SK-N-SH treated with all-trans-retinoic acid at 6 μM for 48 hours (cell line): ENCODE measurements around the gene SOHLH1.

Experiments used
- ATAC-seq: fragments of 200-7000 bp; cut with Tn5 transposase; 3 replicates; pipeline ENCODE4 v1.9.1; 2020; ENCODE audit warnings: mild to moderate bottlenecking, moderate library complexity
- ARNTL ChIP-seq: fragments of 450-650 bp; formaldehyde crosslinking; IDR thresholded peaks from 2 replicates; pipeline ENCODE4 v1.5.0; 2020; ENCODE audit warnings: low read depth, mild to moderate bottlenecking, moderate library complexity, borderline replicate concordance
- BACH2 ChIP-seq: fragments of 250-450 bp; sonication (Bioruptor Pico); IDR thresholded peaks from 2 replicates; pipeline ENCODE4 v1.9.0; 2021; ENCODE audit warnings: mild to moderate bottlenecking, borderline replicate concordance
- CSDC2 ChIP-seq: fragments of 250-450 bp; sonication (Bioruptor Pico); IDR thresholded peaks from 2 replicates; pipeline ENCODE4 v1.5.0; 2020; ENCODE audit warnings: mild to moderate bottlenecking, moderate library complexity
- CSRNP3 ChIP-seq: fragments of 250-450 bp; sonication (Bioruptor Pico); IDR thresholded peaks from 2 replicates; pipeline ENCODE4 v1.5.1; 2021; ENCODE audit warnings: mild to moderate bottlenecking, moderate library complexity
- ESRRG ChIP-seq: fragments of 250-450 bp; sonication (Bioruptor Pico); IDR thresholded peaks from 2 replicates; pipeline ENCODE4 v1.6.1; 2021; ENCODE audit warnings: mild to moderate bottlenecking
- GLIS3 ChIP-seq: fragments of 250-450 bp; sonication (Bioruptor Pico); IDR thresholded peaks from 2 replicates; pipeline ENCODE4 v1.5.0; 2020; ENCODE audit warnings: mild to moderate bottlenecking, moderate library complexity
- ISL1 ChIP-seq: fragments of 250-450 bp; sonication (Bioruptor Pico); IDR thresholded peaks from 2 replicates; pipeline ENCODE4 v2.1.2; 2022; ENCODE audit warnings: mild to moderate bottlenecking, moderate library complexity
- OSR1 ChIP-seq: fragments of 250-450 bp; sonication (Bioruptor Pico); IDR thresholded peaks from 2 replicates; pipeline ENCODE4 v1.8.0; 2022; ENCODE audit warnings: moderate library complexity, mild to moderate bottlenecking, inconsistent platforms
- POU6F1 ChIP-seq: fragments of 250-450 bp; sonication (Bioruptor Pico); IDR thresholded peaks from 2 replicates; pipeline ENCODE4 v1.8.0; 2021; ENCODE audit warnings: low read depth, mild to moderate bottlenecking, moderate library complexity, borderline replicate concordance
- PPARA ChIP-seq: fragments of 250-450 bp; sonication (Bioruptor Pico); IDR thresholded peaks from 2 replicates; pipeline ENCODE4 v1.5.0; 2020; ENCODE audit warnings: mild to moderate bottlenecking, borderline replicate concordance
- RARB ChIP-seq: fragments of 250-450 bp; sonication (Bioruptor Pico); IDR thresholded peaks from 2 replicates; pipeline ENCODE4 v1.8.0; 2021; ENCODE audit warnings: mild to moderate bottlenecking, moderate library complexity
- SNAI2 ChIP-seq: fragments of 250-450 bp; sonication (Bioruptor Pico); IDR thresholded peaks from 2 replicates; pipeline ENCODE4 v1.5.0; 2020; ENCODE audit warnings: mild to moderate bottlenecking, moderate library complexity
- TCF4 ChIP-seq: fragments of 250-450 bp; sonication (Bioruptor Pico); IDR thresholded peaks from 2 replicates; pipeline ENCODE4 v1.8.0; 2021; ENCODE audit warnings: mild to moderate bottlenecking, moderate library complexity, borderline replicate concordance
- TOX ChIP-seq: fragments of 250-450 bp; sonication (Bioruptor Pico); IDR thresholded peaks from 2 replicates; pipeline ENCODE4 v1.8.0; 2021; ENCODE audit warnings: mild to moderate bottlenecking, moderate library complexity, borderline replicate concordance
- ZC3H10 ChIP-seq: fragments of 250-450 bp; sonication (Bioruptor Pico); IDR thresholded peaks from 2 replicates; pipeline ENCODE4 v1.5.1; 2021; ENCODE audit warnings: mild to moderate bottlenecking, moderate library complexity
- ZFP3 ChIP-seq: fragments of 250-450 bp; sonication (Bioruptor Pico); IDR thresholded peaks from 2 replicates; pipeline ENCODE4 v1.5.0; 2020; ENCODE audit warnings: mild to moderate bottlenecking, moderate library complexity
- ZFP30 ChIP-seq: fragments of 450-650 bp; formaldehyde crosslinking; IDR thresholded peaks from 2 replicates; pipeline ENCODE4 v1.5.0; 2022; ENCODE audit warnings: mild to moderate bottlenecking, moderate library complexity
- ZNF565 ChIP-seq: fragments of 450-650 bp; formaldehyde crosslinking; conservative IDR thresholded peaks from 2 replicates; pipeline ENCODE4 v1.5.0; 2020; ENCODE audit warnings: low read depth, mild to moderate bottlenecking, moderate library complexity
- ZNF70 ChIP-seq: fragments of 450-650 bp; formaldehyde crosslinking; IDR thresholded peaks from 2 replicates; pipeline ENCODE4 v1.5.0; 2020; ENCODE audit warnings: mild to moderate bottlenecking, moderate library complexity
- ZNF8 ChIP-seq: fragments of 450-650 bp; formaldehyde crosslinking; IDR thresholded peaks from 2 replicates; pipeline ENCODE4 v1.5.0; 2020; ENCODE audit warnings: mild to moderate bottlenecking, moderate library complexity
- TF ChIP-seq, protein P1 (sequence below): fragments of 250-450 bp; sonication (Bioruptor Pico); IDR thresholded peaks from 2 replicates; pipeline ENCODE4 v1.5.1; 2020; ENCODE audit warnings: low read depth, mild to moderate bottlenecking, moderate library complexity
- TF ChIP-seq, protein P2 (sequence below): fragments of 250-450 bp; sonication (Bioruptor Pico); IDR thresholded peaks from 2 replicates; pipeline ENCODE4 v1.8.0; 2020; ENCODE audit warnings: mild to moderate bottlenecking, moderate library complexity, borderline replicate concordance

Gene SOHLH1

DNA sequence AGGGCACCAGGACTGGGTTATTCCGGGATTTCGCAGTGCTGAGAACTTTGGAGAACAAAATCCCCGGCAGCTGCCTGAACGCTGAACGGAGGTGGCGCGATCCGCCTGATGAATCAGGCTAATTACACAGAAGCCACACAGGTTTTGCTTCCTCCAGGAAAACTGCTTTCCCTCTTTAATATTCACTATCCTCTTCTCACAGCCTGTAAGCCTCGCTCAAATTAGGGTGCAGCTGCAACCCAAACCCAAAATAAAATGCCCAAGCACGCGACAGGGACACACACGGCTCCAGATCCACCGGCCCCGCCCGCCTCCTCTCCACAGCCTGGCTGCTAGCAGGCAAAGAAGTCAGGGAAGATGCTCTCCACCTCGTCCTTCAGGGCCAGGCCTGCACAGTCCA, 6.0 kb downstream of the SOHLH1 start (continued):
- TF ChIP-seq ZNF8 (CRISPR knock-in tag) = no peak
- TF ChIP-seq RARB (CRISPR knock-in tag) = no peak
- TF ChIP-seq OSR1 (CRISPR knock-in tag) = no peak
- no peak for TF ChIP-seq ZFP30
- TF ChIP-seq ZNF565 (CRISPR knock-in tag) = no peak
- TF ChIP-seq TCF4 (CRISPR knock-in tag) = no peak
- TF ChIP-seq, all 23 proteins: peak for 0

DNA sequence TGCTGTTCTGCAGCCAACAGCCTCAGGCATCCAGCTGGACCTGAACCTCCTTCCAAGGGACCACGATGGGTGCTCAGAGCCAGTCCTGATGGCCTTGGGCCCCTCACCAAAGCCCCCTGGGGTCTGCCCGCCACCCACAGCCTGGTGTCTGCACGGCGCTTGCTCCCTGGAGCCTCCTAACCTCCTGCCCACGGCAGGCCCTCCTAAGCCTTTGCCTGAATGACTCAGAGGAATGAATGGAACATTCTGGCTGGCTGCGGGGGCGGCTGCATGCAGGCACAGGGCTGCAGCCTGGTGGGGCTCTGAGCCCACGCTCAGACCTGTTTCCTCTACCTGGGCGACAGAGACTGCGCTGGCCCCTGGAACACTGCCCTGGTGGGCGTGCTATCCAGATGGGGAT, 6.9 kb downstream of the SOHLH1 start:
- ATAC-seq = no peak
- TF ChIP-seq BACH2 (CRISPR knock-in tag) = no peak
- TF ChIP-seq, protein P1, sequence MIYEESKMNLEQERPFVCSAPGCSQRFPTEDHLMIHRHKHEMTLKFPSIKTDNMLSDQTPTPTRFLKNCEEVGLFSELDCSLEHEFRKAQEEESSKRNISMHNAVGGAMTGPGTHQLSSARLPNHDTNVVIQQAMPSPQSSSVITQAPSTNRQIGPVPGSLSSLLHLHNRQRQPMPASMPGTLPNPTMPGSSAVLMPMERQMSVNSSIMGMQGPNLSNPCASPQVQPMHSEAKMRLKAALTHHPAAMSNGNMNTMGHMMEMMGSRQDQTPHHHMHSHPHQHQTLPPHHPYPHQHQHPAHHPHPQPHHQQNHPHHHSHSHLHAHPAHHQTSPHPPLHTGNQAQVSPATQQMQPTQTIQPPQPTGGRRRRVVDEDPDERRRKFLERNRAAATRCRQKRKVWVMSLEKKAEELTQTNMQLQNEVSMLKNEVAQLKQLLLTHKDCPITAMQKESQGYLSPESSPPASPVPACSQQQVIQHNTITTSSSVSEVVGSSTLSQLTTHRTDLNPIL (CRISPR knock-in tag) = no peak
- TF ChIP-seq ISL1 (CRISPR knock-in tag) = no peak
- TF ChIP-seq ZNF70 (CRISPR knock-in tag) = no peak
- TF ChIP-seq, protein P2, sequence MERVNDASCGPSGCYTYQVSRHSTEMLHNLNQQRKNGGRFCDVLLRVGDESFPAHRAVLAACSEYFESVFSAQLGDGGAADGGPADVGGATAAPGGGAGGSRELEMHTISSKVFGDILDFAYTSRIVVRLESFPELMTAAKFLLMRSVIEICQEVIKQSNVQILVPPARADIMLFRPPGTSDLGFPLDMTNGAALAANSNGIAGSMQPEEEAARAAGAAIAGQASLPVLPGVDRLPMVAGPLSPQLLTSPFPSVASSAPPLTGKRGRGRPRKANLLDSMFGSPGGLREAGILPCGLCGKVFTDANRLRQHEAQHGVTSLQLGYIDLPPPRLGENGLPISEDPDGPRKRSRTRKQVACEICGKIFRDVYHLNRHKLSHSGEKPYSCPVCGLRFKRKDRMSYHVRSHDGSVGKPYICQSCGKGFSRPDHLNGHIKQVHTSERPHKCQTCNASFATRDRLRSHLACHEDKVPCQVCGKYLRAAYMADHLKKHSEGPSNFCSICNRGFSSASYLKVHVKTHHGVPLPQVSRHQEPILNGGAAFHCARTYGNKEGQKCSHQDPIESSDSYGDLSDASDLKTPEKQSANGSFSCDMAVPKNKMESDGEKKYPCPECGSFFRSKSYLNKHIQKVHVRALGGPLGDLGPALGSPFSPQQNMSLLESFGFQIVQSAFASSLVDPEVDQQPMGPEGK = no peak
- no peak for TF ChIP-seq TOX (CRISPR knock-in tag)
- no peak for TF ChIP-seq SNAI2
- no peak for TF ChIP-seq TCF4 (CRISPR knock-in tag)
- no peak for TF ChIP-seq POU6F1 (CRISPR knock-in tag)
- TF ChIP-seq ESRRG (CRISPR knock-in tag) = no peak
- no peak for TF ChIP-seq ZC3H10 (CRISPR knock-in tag)
- TF ChIP-seq CSDC2 = no peak
- no peak for TF ChIP-seq GLIS3 (CRISPR knock-in tag)
- TF ChIP-seq ZFP3 (CRISPR knock-in tag) = no peak
- no peak for TF ChIP-seq RARB (CRISPR knock-in tag)
- no peak for TF ChIP-seq PPARA (CRISPR knock-in tag)
- TF ChIP-seq OSR1 (CRISPR knock-in tag) = no peak

DNA sequence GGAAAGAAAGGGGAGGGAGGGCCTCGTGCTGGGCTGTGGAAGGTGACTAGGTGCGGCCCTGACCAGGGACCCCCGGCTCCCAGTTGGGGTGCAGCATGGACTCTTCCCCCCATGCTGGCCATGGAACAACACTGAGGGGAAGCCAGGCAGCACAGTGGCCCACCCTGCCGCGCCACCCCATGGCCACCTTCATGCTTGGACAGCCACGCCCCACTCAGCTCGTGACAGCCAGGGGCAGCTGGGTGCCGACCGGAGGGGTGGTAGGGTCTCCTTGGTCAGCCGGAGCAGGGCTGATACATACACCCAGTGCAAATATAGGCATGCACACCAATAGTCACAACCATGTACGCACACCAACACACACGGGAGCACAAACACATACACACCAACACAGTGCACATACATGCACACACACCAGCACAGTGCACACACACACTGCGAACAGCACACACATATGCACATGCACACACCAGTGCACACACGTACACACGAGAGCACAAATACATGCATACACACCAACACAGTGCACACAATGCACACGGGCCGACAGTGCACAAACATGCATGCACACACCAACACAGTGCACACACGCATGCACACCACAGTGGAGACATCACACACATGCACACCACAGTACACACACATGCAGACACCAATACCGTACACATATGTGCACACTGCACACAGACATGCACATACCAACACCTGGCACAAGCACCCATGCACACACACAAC, 8.3 kb downstream of the SOHLH1 start:
- no peak for ATAC-seq
- TF ChIP-seq TOX (CRISPR knock-in tag) = no peak
- no peak for TF ChIP-seq ZFP3 (CRISPR knock-in tag)
- TF ChIP-seq ARNTL (CRISPR knock-in tag) = no peak

DNA sequence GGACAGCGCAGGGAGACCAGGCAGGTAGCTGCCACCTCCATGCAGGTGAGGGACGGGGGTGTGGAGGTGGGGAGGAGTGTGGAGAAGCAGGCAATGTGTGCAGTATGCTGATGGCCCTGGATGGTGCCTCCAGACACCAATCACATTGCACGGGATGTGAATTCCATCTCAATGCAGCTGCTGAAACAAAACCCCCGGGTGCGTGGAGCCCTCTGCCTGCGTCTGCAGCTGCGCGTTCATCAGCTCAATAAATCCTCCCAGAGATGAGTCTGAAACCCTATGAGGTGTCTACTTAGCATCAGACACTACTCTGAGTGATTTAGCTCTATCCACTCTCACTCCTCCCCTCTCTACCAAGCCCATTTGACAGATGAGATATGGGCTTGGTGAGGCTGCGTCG, 10.3 kb downstream of the SOHLH1 start:
- ATAC-seq = no peak
- TF ChIP-seq GLIS3 (CRISPR knock-in tag) (no peak), PPARA (CRISPR knock-in tag) (no peak), ZNF565 (CRISPR knock-in tag) (no peak), ZNF70 (CRISPR knock-in tag) (no peak), BACH2 (CRISPR knock-in tag) (no peak), CSRNP3 (no peak), CSDC2 (no peak), RARB (CRISPR knock-in tag) (no peak)
